Activated CD4-positive, alpha-beta T cell treated with anti-CD3 and anti-CD28 coated beads, Interleukin-2, Interleukin-4, amounts not matched to agents 100 ng/mL and 50 ng/mL, durations not matched to agents 16 hours and 8 hours (primary cell): ENCODE results near the gene A2ML1.
"Not testable (repeated sequence)": the region's sequence is repeated elsewhere in the genome, so short reads cannot be mapped to it uniquely, and the experiment has no call there.

Experiments used
- DNase-seq: peaks from one replicate; pipeline ENCODE4 v3.0.0-alpha.2; 2020; ENCODE audit warnings: low spot score

A2ML1 gene

GRCh38 chr12:8907513-8907912, 85.1 kb downstream of the A2ML1 start:
- DNase-seq: no peak

DNA sequence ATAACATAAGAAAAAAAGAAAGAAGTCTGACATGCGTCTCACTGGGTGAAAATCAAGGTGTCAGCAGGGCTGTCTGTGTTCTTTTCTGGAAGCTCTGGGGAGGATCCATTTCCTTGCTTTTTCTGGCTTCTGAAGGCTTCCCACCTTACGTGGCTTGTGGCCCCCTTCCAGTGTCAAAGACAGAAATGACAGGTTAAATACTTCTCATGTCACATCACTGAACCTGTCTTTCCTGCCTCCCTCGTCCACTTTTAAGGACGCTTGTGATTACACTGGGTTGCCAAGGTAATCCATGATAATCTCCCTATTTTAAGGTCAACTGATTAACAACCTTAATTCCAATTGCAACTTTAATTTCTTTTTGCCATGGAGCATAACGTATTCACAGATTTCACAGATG, 87.3 kb downstream of the A2ML1 start:
- DNase-seq: no peak

GRCh38 chr12:8911606-8912268, 89.3 kb downstream of the A2ML1 start:
- no peak for DNase-seq

GRCh38 chr12:8912914-8913313, 90.5 kb downstream of the A2ML1 start:
- no peak for DNase-seq

DNA sequence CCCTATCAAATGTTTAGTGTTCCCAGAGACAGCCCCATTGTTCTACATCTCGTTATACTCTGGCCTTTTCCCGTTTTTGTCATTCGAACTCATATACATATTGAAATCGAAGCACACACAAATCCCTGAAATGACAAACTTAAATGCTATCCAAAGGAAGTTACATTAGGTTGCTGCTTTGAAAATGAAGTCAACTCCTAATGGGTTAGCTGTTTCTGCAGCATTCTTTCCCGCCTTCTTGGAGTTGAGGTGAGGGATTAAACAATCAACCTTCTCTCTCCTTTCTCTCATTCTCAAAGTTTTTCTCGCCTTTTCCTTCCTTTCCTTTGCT, 91.2 kb downstream of the A2ML1 start:
- DNase-seq: no peak

DNA sequence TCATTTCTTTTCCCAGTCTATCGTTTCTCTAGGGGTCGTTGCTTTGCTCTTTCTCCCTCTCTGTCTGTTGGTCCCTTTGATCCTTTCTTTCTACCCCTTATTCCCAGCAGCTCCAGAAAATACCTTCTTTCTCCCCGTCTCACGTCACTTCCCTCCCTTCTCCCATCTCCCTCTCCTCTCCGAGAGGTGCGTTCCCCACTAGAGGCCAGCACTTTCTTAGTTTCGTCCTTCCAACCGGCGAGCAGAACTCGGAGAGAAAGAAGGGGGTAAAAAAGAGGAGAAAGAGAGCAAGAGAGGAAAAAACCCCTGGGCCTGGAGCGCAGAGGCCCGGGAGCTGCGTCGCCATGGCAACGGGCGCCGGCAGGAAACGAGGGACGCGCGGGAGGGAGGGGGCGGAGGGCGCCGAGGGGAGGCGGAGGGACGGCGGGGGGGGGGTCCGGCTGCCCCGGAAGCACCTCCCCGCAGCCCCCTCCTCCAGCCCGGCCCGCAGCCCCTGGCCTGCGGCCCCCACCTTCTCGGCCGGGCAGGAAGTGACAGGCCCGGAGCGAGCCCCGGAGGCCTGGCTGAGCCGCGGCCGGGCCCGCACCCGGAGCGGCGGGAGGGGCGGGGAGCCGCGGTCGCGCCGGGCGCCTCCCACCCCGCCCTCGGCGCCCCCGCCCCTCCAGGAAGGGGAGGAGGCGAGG, 91.8 kb downstream of the A2ML1 start, which contains the start of gene PHC1:
Gene PHC1 (plus strand): TSS at position 477 of the 683 bp plus-strand sequence. CDS start 3,169 bp downstream, outside the sequence.
- peak; percentile 63 for DNase-seq

DNA sequence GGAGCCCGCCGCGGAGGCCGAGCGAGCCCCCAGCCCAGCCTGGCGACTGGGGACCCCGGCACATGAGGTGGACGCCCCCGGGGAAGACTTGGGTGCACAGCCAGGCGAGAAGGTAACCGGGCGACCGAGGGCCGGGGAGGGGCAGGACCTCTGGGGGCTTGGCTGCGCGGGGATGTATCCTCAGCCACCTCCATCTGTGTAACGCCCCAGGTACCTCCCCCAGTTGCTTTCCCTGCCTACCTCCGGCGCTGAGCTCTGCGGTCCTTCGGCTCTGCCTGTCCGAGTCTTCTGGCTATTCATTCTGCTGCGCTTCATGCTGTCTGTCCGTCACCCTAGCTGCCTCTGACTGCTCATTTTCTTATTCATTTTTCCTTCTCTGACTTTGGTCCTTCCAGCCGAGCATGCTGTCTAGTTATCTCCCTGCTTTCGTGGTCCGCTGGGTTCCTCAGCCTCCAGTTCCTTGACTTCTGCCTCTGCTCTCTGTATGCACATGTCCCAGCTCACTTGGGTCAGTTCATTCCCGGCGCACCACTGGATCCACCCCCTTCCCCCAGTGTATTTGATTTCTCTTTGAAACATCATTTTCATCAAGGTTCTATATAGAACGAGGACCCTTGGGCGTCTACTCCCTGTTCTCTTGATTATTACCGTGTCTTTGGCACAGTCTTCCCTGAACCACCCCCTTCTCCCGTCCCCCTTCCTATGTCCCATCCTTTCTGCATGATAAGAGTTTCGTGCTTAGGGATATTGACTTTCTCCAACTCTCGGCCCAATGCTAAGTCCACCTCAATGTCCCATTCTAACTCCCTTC, 92.5 kb downstream of the A2ML1 start:
- DNase-seq: peak; percentile 30

- no peak for DNase-seq
Observed at GRCh38 chr12:8916154-8916553, 93.7 kb downstream of the A2ML1 start.

DNA sequence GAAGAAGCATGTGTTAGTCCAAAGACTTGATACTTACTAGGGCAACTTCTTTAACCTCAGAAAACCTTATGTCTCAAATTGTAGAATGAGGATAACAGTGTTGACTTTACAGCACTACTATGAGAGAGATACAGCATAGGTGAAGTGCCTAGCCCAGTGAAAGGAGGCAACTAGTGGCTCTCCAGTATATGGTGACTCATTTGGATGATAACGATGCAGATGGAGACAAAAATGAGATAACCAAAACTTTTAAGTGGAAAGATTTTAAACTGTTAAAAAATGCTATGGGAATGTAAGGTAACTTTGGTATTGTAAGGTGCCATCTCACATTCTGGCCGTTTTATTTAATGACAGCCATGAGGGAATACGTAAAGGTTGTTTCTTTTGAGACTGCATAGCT, 94.6 kb downstream of the A2ML1 start:
- DNase-seq: no peak

GRCh38 chr12:8917751-8918150, 95.3 kb downstream of the A2ML1 start:
- no peak for DNase-seq

DNA sequence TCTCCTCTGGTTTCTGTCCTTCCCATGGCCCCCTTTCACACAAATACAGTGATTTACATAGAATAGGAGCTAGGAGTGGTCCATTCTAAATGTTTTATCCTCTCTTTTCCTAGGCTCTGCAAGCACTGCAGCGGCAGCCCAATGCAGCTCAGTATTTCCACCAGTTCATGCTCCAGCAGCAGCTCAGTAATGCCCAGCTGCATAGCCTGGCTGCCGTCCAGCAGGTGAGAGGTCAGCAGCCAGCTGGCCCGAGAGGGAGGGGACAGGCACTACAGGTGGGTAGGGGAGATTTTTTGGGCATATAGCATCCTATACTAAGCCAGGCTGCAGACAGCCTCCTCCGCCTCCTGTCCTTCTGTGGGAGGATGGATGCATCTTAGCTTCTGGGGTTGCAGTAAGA, 97.2 kb downstream of the A2ML1 start:
- not testable (repeated sequence) for DNase-seq

GRCh38 chr12:8922544-8922943, 100.1 kb downstream of the A2ML1 start:
- DNase-seq: no peak
